GM19025 (cell line): ENCODE data around the gene OR4K2.
"Not testable (repeated sequence)": the region's sequence is repeated elsewhere in the genome, so short reads cannot be mapped to it uniquely, and the experiment has no call there.

Source experiments
- ATAC-seq: cut with Tn5 transposase; IDR thresholded peaks from one replicate; pipeline ENCODE4 v1.9.1; 2021; ENCODE audit warnings: mild to moderate bottlenecking, low read depth, moderate library complexity; ENCODE audit not compliant: unreplicated experiment

Gene OR4K2

GRCh38 chr14:19874842-19875241 lies at the start of gene OR4K2:
TSS of gene OR4K2 (plus strand) at chr14:19875142. CDS start at chr14:19876268, 1,126 bp downstream.
- no peak for ATAC-seq

GRCh38 chr14:19827626-19828244 lies 47.2 kb upstream of the OR4K2 start:
- ATAC-seq: not testable (repeated sequence)

- no peak for ATAC-seq
These were observed 46.6 kb upstream of the OR4K2 start for GRCh38 chr14:19828314-19828713.

- not testable (repeated sequence) for ATAC-seq
These were observed 40.6 kb upstream of the OR4K2 start for GRCh38 chr14:19834203-19834848.

- ATAC-seq: no peak
These were observed 36.5 kb upstream of the OR4K2 start for GRCh38 chr14:19838433-19838832.

GRCh38 chr14:19851365-19851764 lies 23.6 kb upstream of the OR4K2 start:
- no peak for ATAC-seq

GRCh38 chr14:19866061-19866669 lies 8.8 kb upstream of the OR4K2 start:
- ATAC-seq: not testable (repeated sequence)

GRCh38 chr14:19873178-19873577 lies 1.8 kb upstream of the OR4K2 start:
- no peak for ATAC-seq

GRCh38 chr14:19878029-19878642 lies 3.2 kb downstream of the OR4K2 start:
- ATAC-seq: no peak

- no peak for ATAC-seq
These were observed 20.3 kb downstream of the OR4K2 start for GRCh38 chr14:19895282-19895681.

GRCh38 chr14:19900999-19901398 lies 26.1 kb downstream of the OR4K2 start:
- ATAC-seq: no peak

GRCh38 chr14:19902409-19902808 lies 27.5 kb downstream of the OR4K2 start:
- ATAC-seq: no peak

GRCh38 chr14:19906665-19907064 lies 31.7 kb downstream of the OR4K2 start:
- ATAC-seq: no peak

GRCh38 chr14:19911114-19911513 lies 36.2 kb downstream of the OR4K2 start:
- ATAC-seq: no peak

GRCh38 chr14:19917243-19917642 lies 42.3 kb downstream of the OR4K2 start:
- no peak for ATAC-seq

- ATAC-seq: no peak
These were observed 43.1 kb downstream of the OR4K2 start for GRCh38 chr14:19917955-19918518.

- ATAC-seq: no peak
These were observed 43.8 kb downstream of the OR4K2 start for GRCh38 chr14:19918553-19919264.

GRCh38 chr14:19920021-19920657 lies 45.2 kb downstream of the OR4K2 start, which contains the start of gene OR4K5:
TSS of gene OR4K5 (plus strand) at chr14:19920607. CDS start at chr14:19920607, 0 bp downstream.
- no peak for ATAC-seq

GRCh38 chr14:19930617-19931016 lies 55.7 kb downstream of the OR4K2 start, which contains the start of gene OR4K1:
TSS of gene OR4K1 (plus strand) at chr14:19930917. CDS start at chr14:19935667, 4,750 bp downstream.
- ATAC-seq: no peak
